Upper lobe of left lung (tissue), 4 donors: ENCODE results near the gene SWI5.

Experiments used
- EP300 ChIP-seq, 4 donors: sonication (generic); formaldehyde crosslinking; IDR thresholded peaks; one replicate each; pipeline ENCODE4 v1.5.1; 2017; ENCODE audit warnings: antibody characterized with exemption in 4 of 4, control low read depth in 2 of 4
- POLR2A ChIP-seq, 4 donors: fragments of 450-650 bp; IDR thresholded peaks; one replicate each; pipeline ENCODE4 v1.5.1; 2016 to 2017; ENCODE audit warnings: antibody characterized with exemption in 4 of 4, mild to moderate bottlenecking in 2 of 4
- POLR2AphosphoS5 ChIP-seq, 2 donors: sonication (generic); formaldehyde crosslinking; IDR thresholded peaks; one replicate each; pipeline ENCODE4 v1.5.1; 2017; ENCODE audit warnings: antibody characterized with exemption in 2 of 2
- TF ChIP-seq, protein P1 (sequence below), 6 experiments: fragments of 450-650 bp in 4 of 6; fragments of 200-600 bp in 2 of 6; sonication (generic) in 2 of 6; IDR thresholded peaks; one replicate each; pipeline ENCODE4 v1.5.1; 2016 to 2019; ENCODE audit warnings: antibody characterized with exemption in 6 of 6

- TF ChIP-seq POLR2A (IDR thresholded peaks at IDR 0.05) (no peak), POLR2AphosphoS5 (IDR thresholded peaks at IDR 0.05) (no peak), EP300 (IDR thresholded peaks at IDR 0.05) (no peak)
- TF ChIP-seq, protein P1, sequence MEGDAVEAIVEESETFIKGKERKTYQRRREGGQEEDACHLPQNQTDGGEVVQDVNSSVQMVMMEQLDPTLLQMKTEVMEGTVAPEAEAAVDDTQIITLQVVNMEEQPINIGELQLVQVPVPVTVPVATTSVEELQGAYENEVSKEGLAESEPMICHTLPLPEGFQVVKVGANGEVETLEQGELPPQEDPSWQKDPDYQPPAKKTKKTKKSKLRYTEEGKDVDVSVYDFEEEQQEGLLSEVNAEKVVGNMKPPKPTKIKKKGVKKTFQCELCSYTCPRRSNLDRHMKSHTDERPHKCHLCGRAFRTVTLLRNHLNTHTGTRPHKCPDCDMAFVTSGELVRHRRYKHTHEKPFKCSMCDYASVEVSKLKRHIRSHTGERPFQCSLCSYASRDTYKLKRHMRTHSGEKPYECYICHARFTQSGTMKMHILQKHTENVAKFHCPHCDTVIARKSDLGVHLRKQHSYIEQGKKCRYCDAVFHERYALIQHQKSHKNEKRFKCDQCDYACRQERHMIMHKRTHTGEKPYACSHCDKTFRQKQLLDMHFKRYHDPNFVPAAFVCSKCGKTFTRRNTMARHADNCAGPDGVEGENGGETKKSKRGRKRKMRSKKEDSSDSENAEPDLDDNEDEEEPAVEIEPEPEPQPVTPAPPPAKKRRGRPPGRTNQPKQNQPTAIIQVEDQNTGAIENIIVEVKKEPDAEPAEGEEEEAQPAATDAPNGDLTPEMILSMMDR (IDR thresholded peaks at IDR 0.05), result no peak
These were observed 57.4 kb downstream of the SWI5 start for GRCh38 chr9:128333451-128333869.
